Thyroid gland (tissue), 4 donors: ENCODE results near the gene DIRAS1.

Source experiments
- POLR2A ChIP-seq, 2 donors: fragments of 450-650 bp; IDR thresholded peaks; one replicate each; pipeline ENCODE4 v1.6.1; 2017; ENCODE audit warnings: antibody characterized with exemption in 2 of 2, mild to moderate bottlenecking in 2 of 2, moderate library complexity in 1 of 2
- TF ChIP-seq, protein P1 (sequence below), 6 experiments: fragments of 200-600 bp in 3 of 6; fragments of 450-650 bp in 3 of 6; sonication (generic) in 3 of 6; IDR thresholded peaks; one replicate each; pipeline ENCODE4 v1.5.1; 2016 to 2019; ENCODE audit warnings: antibody characterized with exemption in 6 of 6, mild to moderate bottlenecking in 2 of 6, inconsistent platforms in 1 of 6, moderate library complexity in 1 of 6

DNA sequence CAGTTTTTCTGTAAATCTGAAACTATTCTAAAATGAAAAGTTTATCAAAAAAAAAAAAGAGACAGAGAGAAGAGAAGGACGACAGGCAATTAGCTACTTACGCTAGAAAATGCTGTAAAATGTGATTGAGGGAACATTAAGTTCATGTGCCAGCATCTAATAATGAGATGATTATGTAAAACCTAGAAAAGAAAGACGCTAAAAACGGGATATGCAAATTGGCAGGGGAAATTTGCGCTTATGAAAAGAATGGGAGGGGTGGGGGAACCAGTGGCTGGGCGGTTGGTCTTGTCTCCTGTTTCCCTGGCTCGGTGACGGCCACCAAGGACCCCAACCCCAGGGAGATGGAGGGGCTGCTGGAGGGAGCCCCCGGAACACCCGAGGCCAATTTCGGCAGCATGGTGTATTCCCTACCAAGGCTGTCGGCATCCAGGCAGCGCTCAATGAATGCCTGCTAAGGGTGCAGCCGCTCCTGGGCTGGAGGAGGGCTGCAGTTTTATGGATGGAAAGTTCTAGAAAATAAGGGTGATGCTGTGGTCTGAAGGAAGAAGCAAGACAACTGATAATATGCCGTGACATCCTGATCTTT is 52.9 kb downstream of the DIRAS1 start:
- TF ChIP-seq, protein P1, sequence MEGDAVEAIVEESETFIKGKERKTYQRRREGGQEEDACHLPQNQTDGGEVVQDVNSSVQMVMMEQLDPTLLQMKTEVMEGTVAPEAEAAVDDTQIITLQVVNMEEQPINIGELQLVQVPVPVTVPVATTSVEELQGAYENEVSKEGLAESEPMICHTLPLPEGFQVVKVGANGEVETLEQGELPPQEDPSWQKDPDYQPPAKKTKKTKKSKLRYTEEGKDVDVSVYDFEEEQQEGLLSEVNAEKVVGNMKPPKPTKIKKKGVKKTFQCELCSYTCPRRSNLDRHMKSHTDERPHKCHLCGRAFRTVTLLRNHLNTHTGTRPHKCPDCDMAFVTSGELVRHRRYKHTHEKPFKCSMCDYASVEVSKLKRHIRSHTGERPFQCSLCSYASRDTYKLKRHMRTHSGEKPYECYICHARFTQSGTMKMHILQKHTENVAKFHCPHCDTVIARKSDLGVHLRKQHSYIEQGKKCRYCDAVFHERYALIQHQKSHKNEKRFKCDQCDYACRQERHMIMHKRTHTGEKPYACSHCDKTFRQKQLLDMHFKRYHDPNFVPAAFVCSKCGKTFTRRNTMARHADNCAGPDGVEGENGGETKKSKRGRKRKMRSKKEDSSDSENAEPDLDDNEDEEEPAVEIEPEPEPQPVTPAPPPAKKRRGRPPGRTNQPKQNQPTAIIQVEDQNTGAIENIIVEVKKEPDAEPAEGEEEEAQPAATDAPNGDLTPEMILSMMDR (IDR thresholded peaks at IDR 0.05): no peak
- no peak for TF ChIP-seq POLR2A (IDR thresholded peaks at IDR 0.05)
